ENCODE measurements around the gene CCDC187. TPM values are rescaled to one million over a fixed set of nuclear protein-coding genes. Genes with fewer than 3 reads are reported as not detected.

The CCDC187 gene
- total RNA-seq, 1 experiment from 2014 or later = 2.7 TPM

DNA sequence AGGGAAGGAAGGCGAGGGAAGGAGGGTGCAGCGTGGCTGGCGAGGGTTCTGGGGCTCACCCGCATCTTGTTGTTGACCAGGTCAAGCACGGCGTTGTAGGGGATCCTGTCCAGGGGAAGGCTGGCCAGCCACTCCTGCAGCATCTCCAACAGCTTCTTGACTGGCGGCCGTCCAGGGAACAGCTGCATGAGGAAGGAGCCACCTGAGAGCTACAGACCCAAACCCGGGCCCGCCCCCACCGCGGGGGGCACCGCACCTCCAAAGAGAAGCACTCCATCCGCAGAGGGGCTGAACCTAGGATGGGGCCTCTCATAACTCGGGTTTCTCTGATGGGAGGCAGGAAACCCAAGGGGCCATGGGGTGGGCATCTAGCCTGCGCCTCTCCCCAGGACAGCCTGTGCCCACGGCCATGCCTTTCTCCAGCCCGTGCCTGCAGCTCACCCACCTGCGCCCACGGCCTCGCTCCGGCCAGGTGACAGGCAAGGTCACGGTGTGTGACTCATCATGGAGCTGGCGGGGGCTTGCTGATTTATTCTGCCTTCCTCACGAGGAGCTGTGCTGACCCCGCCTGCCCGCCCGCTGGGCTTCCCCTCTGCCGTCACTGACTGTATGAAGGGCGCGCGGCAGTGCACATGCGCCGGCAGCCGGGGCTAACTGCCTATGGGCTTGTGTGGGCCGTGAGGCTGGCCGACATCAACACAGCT, 87.2 kb downstream of the CCDC187 start:
- H3K4me2 ChIP-seq = no peak overlapping the region
- H3K9me2 ChIP-seq (ENCODE audit: insufficient read depth) = no peaks in the 10 kb centered on the region
- no peak for DNase-seq
- H3K4me3 ChIP-seq = no peak overlapping the region
- no peak overlapping the region for H3K27ac ChIP-seq
- no peaks in the 10 kb centered on the region for H3K79me2 ChIP-seq (ENCODE audit: low read depth)
- H2AFZ ChIP-seq = no peak overlapping the region
- no peaks in the 10 kb centered on the region for H3K27me3 ChIP-seq (ENCODE audit: insufficient read depth, low read depth)
- peaks cover 13% of the 10 kb centered on the region for H3F3A ChIP-seq (ENCODE audit: insufficient read depth, low read depth)
- peaks cover 21% of the 10 kb centered on the region for H4K20me1 ChIP-seq (ENCODE audit: insufficient read depth)
- BruUV-seq (replicated peaks) = no TSS peak
- ChIA-PET CTCF (no interaction called here), POLR2A (ENCODE audit: unreplicated experiment) (no interaction called here)
- H3K9me3 ChIP-seq (ENCODE audit: insufficient read depth, low read depth) = no peaks in the 10 kb centered on the region
- intact Hi-C loops (cut with micrococcal nuclease; ENCODE audit: unreplicated experiment) = no loop called here
- TF ChIP-seq, protein P1, sequence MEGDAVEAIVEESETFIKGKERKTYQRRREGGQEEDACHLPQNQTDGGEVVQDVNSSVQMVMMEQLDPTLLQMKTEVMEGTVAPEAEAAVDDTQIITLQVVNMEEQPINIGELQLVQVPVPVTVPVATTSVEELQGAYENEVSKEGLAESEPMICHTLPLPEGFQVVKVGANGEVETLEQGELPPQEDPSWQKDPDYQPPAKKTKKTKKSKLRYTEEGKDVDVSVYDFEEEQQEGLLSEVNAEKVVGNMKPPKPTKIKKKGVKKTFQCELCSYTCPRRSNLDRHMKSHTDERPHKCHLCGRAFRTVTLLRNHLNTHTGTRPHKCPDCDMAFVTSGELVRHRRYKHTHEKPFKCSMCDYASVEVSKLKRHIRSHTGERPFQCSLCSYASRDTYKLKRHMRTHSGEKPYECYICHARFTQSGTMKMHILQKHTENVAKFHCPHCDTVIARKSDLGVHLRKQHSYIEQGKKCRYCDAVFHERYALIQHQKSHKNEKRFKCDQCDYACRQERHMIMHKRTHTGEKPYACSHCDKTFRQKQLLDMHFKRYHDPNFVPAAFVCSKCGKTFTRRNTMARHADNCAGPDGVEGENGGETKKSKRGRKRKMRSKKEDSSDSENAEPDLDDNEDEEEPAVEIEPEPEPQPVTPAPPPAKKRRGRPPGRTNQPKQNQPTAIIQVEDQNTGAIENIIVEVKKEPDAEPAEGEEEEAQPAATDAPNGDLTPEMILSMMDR (conservative IDR thresholded peaks at IDR 0.05) = no peak
- TF ChIP-seq EZH2 (IDR thresholded peaks at IDR 0.05; ENCODE audit: low read depth) = no peak
- peaks cover 16% of the 10 kb centered on the region for H3K36me3 ChIP-seq (ENCODE audit: low read depth)
- peaks cover 14% of the 10 kb centered on the region for H3K4me1 ChIP-seq (replicated peaks; ENCODE audit: insufficient read depth)

DNA sequence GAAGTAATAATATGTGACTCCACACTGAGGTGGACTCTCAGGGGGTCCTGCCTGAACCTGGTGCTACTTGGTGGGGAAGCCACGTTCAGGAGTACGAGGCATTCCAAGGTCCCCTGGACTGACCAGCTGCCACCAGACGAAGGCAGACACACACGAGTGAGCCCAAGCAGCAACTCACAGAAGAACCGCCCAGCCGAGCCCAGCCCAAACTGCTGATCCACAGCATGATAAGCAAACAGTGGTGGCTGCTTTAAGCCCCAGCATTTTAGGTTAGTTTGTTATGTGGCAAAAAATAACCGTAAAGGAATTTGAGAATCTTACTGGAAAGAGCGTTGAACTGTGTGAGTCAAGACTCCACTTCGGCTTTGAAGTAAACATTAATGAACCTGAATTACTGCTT, 90.2 kb downstream of the CCDC187 start:
- Histone ChIP-seq H3K27me3 (ENCODE audit: insufficient read depth, low read depth) (no peaks in the 10 kb centered on the region), H3K4me2 (no peak overlapping the region), H3K4me1 (replicated peaks; ENCODE audit: insufficient read depth) (no peaks in the 10 kb centered on the region), H3K9me2 (ENCODE audit: insufficient read depth) (no peaks in the 10 kb centered on the region), H3K9me3 (ENCODE audit: insufficient read depth, low read depth) (no peaks in the 10 kb centered on the region), H2AFZ (no peak overlapping the region), H3K36me3 (ENCODE audit: low read depth) (peaks cover 13% of the 10 kb centered on the region), H4K20me1 (ENCODE audit: insufficient read depth) (peaks cover 11% of the 10 kb centered on the region), H3K79me2 (ENCODE audit: low read depth) (no peaks in the 10 kb centered on the region), H3K4me3 (no peak overlapping the region), H3K27ac (no peak overlapping the region), H3F3A (ENCODE audit: insufficient read depth, low read depth) (no peaks in the 10 kb centered on the region)
- intact Hi-C loops (cut with micrococcal nuclease; ENCODE audit: unreplicated experiment) = no loop called here
- CTCF ChIA-PET = no interaction called here
- DNase-seq = no peak
- POLR2A ChIA-PET (ENCODE audit: unreplicated experiment) = no interaction called here
- TF ChIP-seq, protein P1 (conservative IDR thresholded peaks at IDR 0.05) = no peak
- TF ChIP-seq EZH2 (IDR thresholded peaks at IDR 0.05; ENCODE audit: low read depth) = no peak
- no TSS peak for BruUV-seq (replicated peaks)

DNA sequence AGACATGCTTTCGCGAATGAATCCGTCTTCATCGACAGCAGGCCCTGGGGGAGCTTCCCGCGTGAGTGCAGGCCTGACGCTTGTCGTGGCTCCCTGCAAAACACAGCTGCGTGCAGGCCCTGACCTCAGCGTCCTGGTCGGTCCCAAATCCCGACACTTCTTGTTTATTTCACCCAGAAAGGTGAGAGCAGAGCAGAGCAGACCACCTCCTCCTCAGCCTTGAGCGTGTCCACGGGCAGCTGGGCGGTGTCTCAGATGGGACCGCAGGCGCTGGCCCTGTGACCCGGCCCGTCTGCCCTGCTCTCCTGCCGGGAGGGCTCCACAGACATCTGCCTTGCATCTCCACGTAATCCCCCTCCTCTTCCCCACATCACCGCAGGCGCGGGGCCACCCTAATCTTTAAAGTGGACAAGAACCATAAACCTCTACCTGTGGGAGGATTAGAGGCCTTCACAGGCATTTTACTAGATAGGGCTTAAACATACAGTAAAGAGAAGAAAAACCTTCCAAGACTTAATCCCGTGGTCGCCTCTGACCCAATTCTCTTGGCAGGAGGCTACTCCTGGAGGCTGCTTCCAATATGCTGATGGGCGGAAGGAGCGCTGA, 91.4 kb downstream of the CCDC187 start:
- no peak for TF ChIP-seq EZH2 (IDR thresholded peaks at IDR 0.05; ENCODE audit: low read depth)
- TF ChIP-seq, protein P1 (conservative IDR thresholded peaks at IDR 0.05) = no peak
- Histone ChIP-seq H3K9me2 (ENCODE audit: insufficient read depth) (no peaks in the 10 kb centered on the region), H3K79me2 (ENCODE audit: low read depth) (no peaks in the 10 kb centered on the region), H3K36me3 (ENCODE audit: low read depth) (peaks cover 11% of the 10 kb centered on the region; the same call in 1 of the 2 replicates), H3K27ac (no peak overlapping the region), H3K9me3 (ENCODE audit: insufficient read depth, low read depth) (no peaks in the 10 kb centered on the region), H3K4me2 (no peak overlapping the region), H3K27me3 (ENCODE audit: insufficient read depth, low read depth) (no peaks in the 10 kb centered on the region), H3K4me1 (replicated peaks; ENCODE audit: insufficient read depth) (no peaks in the 10 kb centered on the region), H3K4me3 (no peak overlapping the region), H3F3A (ENCODE audit: insufficient read depth, low read depth) (no peaks in the 10 kb centered on the region; the same call in 1 of the 2 replicates), H4K20me1 (ENCODE audit: insufficient read depth) (peaks cover 11% of the 10 kb centered on the region), H2AFZ (no peak overlapping the region)
- intact Hi-C loops (cut with micrococcal nuclease; ENCODE audit: unreplicated experiment) = no loop called here
- no peak for DNase-seq
- BruUV-seq (replicated peaks) = no TSS peak
- POLR2A ChIA-PET (ENCODE audit: unreplicated experiment) = no interaction called here
- CTCF ChIA-PET = no interaction called here
